H9 (cell line): ENCODE measurements around the gene PARP12. TPM values are rescaled to one million over a fixed set of nuclear protein-coding genes. Genes with fewer than 3 reads are reported as not detected.

Experiments used
- DNase-seq: peaks from one replicate; pipeline ENCODE4 v3.0.0-alpha.2; 2017
- H2AFZ ChIP-seq: one replicate; pipeline ENCODE4 v1.6.1; 2013; ENCODE audit warnings: mild to moderate bottlenecking, low read length, control low read depth, moderate library complexity
- H2AK5ac ChIP-seq: 2 replicates; pipeline ENCODE4 v1.6.1; 2013; ENCODE audit warnings: low read length, control low read depth, mixed read lengths; ENCODE audit not compliant: insufficient read length
- H2BK120ac ChIP-seq: one replicate; pipeline ENCODE4 v1.6.1; 2013; ENCODE audit warnings: low read depth, mild to moderate bottlenecking, low read length, control low read depth, inconsistent platforms; ENCODE audit not compliant: poor library complexity, severe bottlenecking
- H2BK12ac ChIP-seq: 2 replicates; pipeline ENCODE4 v1.6.1; 2013; ENCODE audit warnings: low read length, control low read depth, mixed read lengths, low read depth; ENCODE audit not compliant: insufficient read length
- H2BK15ac ChIP-seq: 2 replicates; pipeline ENCODE4 v1.6.1; 2013; ENCODE audit warnings: low read depth, low read length, control low read depth
- H2BK20ac ChIP-seq: one replicate; pipeline ENCODE4 v1.6.1; 2013; ENCODE audit warnings: low read depth, mild to moderate bottlenecking, low read length, control low read depth, inconsistent platforms; ENCODE audit not compliant: poor library complexity, severe bottlenecking
- H2BK5ac ChIP-seq: 2 replicates; pipeline ENCODE4 v1.6.1; 2013; ENCODE audit warnings: low read length, control low read depth, mixed read lengths; ENCODE audit not compliant: insufficient read length
- H3K14ac ChIP-seq: 2 replicates; pipeline ENCODE4 v1.6.1; 2013; ENCODE audit warnings: low read length, control low read depth; ENCODE audit not compliant: insufficient read depth
- H3K18ac ChIP-seq: 2 replicates; pipeline ENCODE4 v1.6.1; 2013; ENCODE audit warnings: low read depth, mild to moderate bottlenecking, mixed read lengths, low read length, control low read depth; ENCODE audit not compliant: insufficient read length
- H3K23ac ChIP-seq: 2 replicates; pipeline ENCODE4 v1.6.1; 2013; ENCODE audit warnings: low read length, control low read depth, mixed read lengths, low read depth; ENCODE audit not compliant: insufficient read length
- H3K23me2 ChIP-seq: 2 replicates; pipeline ENCODE4 v1.6.1; 2013; ENCODE audit warnings: low read depth, mild to moderate bottlenecking, mixed read lengths, low read length, control low read depth; ENCODE audit not compliant: insufficient read length, poor library complexity, severe bottlenecking
- H3K27ac ChIP-seq: 2 replicates; pipeline ENCODE4 v1.5.1; 2013; ENCODE audit warnings: low read length, control low read depth, mixed read lengths, low read depth; ENCODE audit not compliant: insufficient read length
- H3K27me3 ChIP-seq: 2 replicates; pipeline ENCODE4 v1.6.1; 2013; ENCODE audit warnings: low read length, control low read depth, inconsistent platforms; ENCODE audit not compliant: insufficient read depth
- H3K4ac ChIP-seq: 2 replicates; pipeline ENCODE4 v1.6.1; 2013; ENCODE audit warnings: low read depth, mild to moderate bottlenecking, control low read depth, inconsistent platforms, low read length, moderate library complexity
- H3K4me1 ChIP-seq: 2 replicates; pipeline ENCODE4 v1.6.1; 2013; ENCODE audit warnings: low read length, control low read depth, inconsistent platforms; ENCODE audit not compliant: insufficient read depth
- H3K4me2 ChIP-seq: 2 replicates; pipeline ENCODE4 v1.6.1; 2013; ENCODE audit warnings: low read length, control low read depth, mixed read lengths; ENCODE audit not compliant: insufficient read length, insufficient read depth
- H3K56ac ChIP-seq: 2 replicates; pipeline ENCODE4 v1.6.1; 2013; ENCODE audit warnings: low read depth, mild to moderate bottlenecking, mixed read lengths, low read length, control low read depth; ENCODE audit not compliant: insufficient read length
- H3K79me1 ChIP-seq: 2 replicates; pipeline ENCODE4 v1.6.1; 2013; ENCODE audit warnings: low read depth, mild to moderate bottlenecking, moderate library complexity, low read length, control low read depth, inconsistent platforms; ENCODE audit not compliant: insufficient read depth, poor library complexity, severe bottlenecking
- H3K79me2 ChIP-seq: 2 replicates; pipeline ENCODE4 v1.6.1; 2013; ENCODE audit warnings: low read length, control low read depth, inconsistent platforms; ENCODE audit not compliant: insufficient read depth
- H3K9ac ChIP-seq: 2 replicates; pipeline ENCODE4 v1.6.1; 2013; ENCODE audit warnings: low read length, control low read depth, mixed read lengths; ENCODE audit not compliant: insufficient read length; ENCODE audit errors: extremely low read depth
- H3K9me3 ChIP-seq: one replicate; pipeline ENCODE4 v1.6.1; 2013; ENCODE audit warnings: low read depth, low read length, inconsistent platforms; ENCODE audit not compliant: control insufficient read depth
- H3T11ph ChIP-seq: one replicate; pipeline ENCODE4 v1.6.1; 2013; ENCODE audit warnings: mild to moderate bottlenecking, low read length, control low read depth, inconsistent platforms
- H4K20me1 ChIP-seq: one replicate; pipeline ENCODE4 v1.6.1; 2013; ENCODE audit not compliant: control insufficient read depth, insufficient read length, insufficient read depth
- H4K5ac ChIP-seq: 2 replicates; pipeline ENCODE4 v1.6.1; 2013; ENCODE audit warnings: low read depth, mild to moderate bottlenecking, mixed read lengths, low read length, control low read depth; ENCODE audit not compliant: insufficient read length
- H4K8ac ChIP-seq: replicated peaks from 2 replicates; pipeline ENCODE4 v1.6.1; 2013; ENCODE audit warnings: low read length, control low read depth, mixed read lengths, low read depth; ENCODE audit not compliant: insufficient read length
- H4K91ac ChIP-seq: 2 replicates; pipeline ENCODE4 v1.6.1; 2013; ENCODE audit warnings: low read depth, mild to moderate bottlenecking, moderate library complexity, mixed read lengths, low read length, control low read depth; ENCODE audit not compliant: insufficient read length
- H3K27ac Mint-ChIP-seq, 3 experiments: 2 replicates in 2 of 3; 3 replicates in 1 of 3; pipeline ENCODE4 v1.8.0; 2020 to 2021; ENCODE audit warnings: mixed read lengths in 3 of 3, mild to moderate bottlenecking in 1 of 3, moderate library complexity in 1 of 3
- H3K27me3 Mint-ChIP-seq: 2 replicates; pipeline ENCODE4 v1.8.0; 2021; ENCODE audit warnings: low read depth, mild to moderate bottlenecking, moderate library complexity, mixed read lengths
- H3K36me3 Mint-ChIP-seq, 3 experiments: 2 replicates in 2 of 3; 3 replicates in 1 of 3; pipeline ENCODE4 v1.8.0; 2020 to 2021; ENCODE audit warnings: low read depth in 3 of 3, mixed read lengths in 3 of 3; ENCODE audit not compliant: insufficient read depth in 1 of 3
- H3K4me1 Mint-ChIP-seq, 2 experiments: 2 replicates each; pipeline ENCODE4 v1.8.0; 2020; ENCODE audit warnings: mixed read lengths in 2 of 2
- H3K4me3 Mint-ChIP-seq, 2 experiments: 2 replicates in 1 of 2; 3 replicates in 1 of 2; pipeline ENCODE4 v1.8.0; 2020 to 2021; ENCODE audit warnings: mild to moderate bottlenecking in 2 of 2, mixed read lengths in 2 of 2, moderate library complexity in 1 of 2
- H3K9me3 Mint-ChIP-seq, 2 experiments: 2 replicates in 1 of 2; 3 replicates in 1 of 2; pipeline ENCODE4 v1.8.0; 2020; ENCODE audit warnings: mild to moderate bottlenecking in 2 of 2, mixed read lengths in 2 of 2, moderate library complexity in 1 of 2
- CTCF ChIP-seq: fragments of 200-600 bp; sonication (generic); conservative IDR thresholded peaks from 3 replicates; pipeline ENCODE4 v1.8.0; 2021; ENCODE audit warnings: antibody characterized with exemption, mild to moderate bottlenecking
- WGBS: extraction: QIAGEN DNeasy Blood & Tissue Kit; methylation state at CpG from one replicate; pipeline ENCODE4 v1.1.7; 2013; ENCODE audit warnings: missing lambda C conversion rate, low lambda C conversion rate, mixed read lengths; ENCODE audit not compliant: insufficient read length; ENCODE audit errors: extremely low coverage; 5-methylcytosine and 5-hydroxymethylcytosine counted together
- total RNA-seq: library from RNA; stranded (reverse); gene quantifications from 2 replicates; pipeline ENCODE4 v1.2.1, GENCODE V29; 2021

PARP12 gene
- total RNA-seq, 1 experiment from 2014 or later, result 11.8 TPM

GRCh38 chr7:139991269-139991666 lies 71.5 kb downstream of the PARP12 start:
- TF ChIP-seq CTCF, result no peak
- whole genome bisulfite sequencing, result no CpG with 5 or more reads among the region's 5 CpGs
- H3K23me2 ChIP-seq, result no peaks in the 10 kb centered on the region
- H3K36me3 Mint-ChIP-seq, result no peaks in the 10 kb centered on the region
- no peak overlapping the region for H4K91ac ChIP-seq
- H2BK5ac ChIP-seq, result no peak overlapping the region
- no peak overlapping the region for H3K4me2 ChIP-seq
- no peaks in the 10 kb centered on the region for H3K79me2 ChIP-seq
- peaks cover 4% of the 10 kb centered on the region; the same call in 1 of the 2 replicates for H3K27me3 Mint-ChIP-seq
- no peaks in the 10 kb centered on the region for H3K9me3 ChIP-seq
- no peak overlapping the region for H2AK5ac ChIP-seq
- H3K14ac ChIP-seq, result no peak overlapping the region
- H3K27me3 ChIP-seq, result no peaks in the 10 kb centered on the region; the same call in 1 of the 2 replicates
- no peak overlapping the region for H3K27ac Mint-ChIP-seq
- DNase-seq, result no peak
- H2BK12ac ChIP-seq, result no peak overlapping the region
- H3K4me1 ChIP-seq, result no peaks in the 10 kb centered on the region
- no peak overlapping the region for H3K9ac ChIP-seq
- no peak overlapping the region for H3K4ac ChIP-seq
- no peak overlapping the region for H3T11ph ChIP-seq
- no peak overlapping the region for H2BK15ac ChIP-seq
- no peak overlapping the region for H4K8ac ChIP-seq
- no peaks in the 10 kb centered on the region for H3K9me3 Mint-ChIP-seq
- no peaks in the 10 kb centered on the region for H4K20me1 ChIP-seq
- peaks cover 10% of the 10 kb centered on the region in 2 experiments for H3K4me1 Mint-ChIP-seq
- H2BK20ac ChIP-seq, result no peak overlapping the region
- H3K79me1 ChIP-seq, result no peaks in the 10 kb centered on the region
- no peak overlapping the region for H4K5ac ChIP-seq
- H2BK120ac ChIP-seq, result no peak overlapping the region
- H3K27ac ChIP-seq, result no peak overlapping the region
- H3K23ac ChIP-seq, result no peak overlapping the region
- no peak overlapping the region for H3K56ac ChIP-seq
- no peak overlapping the region for H3K4me3 Mint-ChIP-seq
- H3K18ac ChIP-seq, result no peak overlapping the region
- H2AFZ ChIP-seq, result no peak overlapping the region
